GM19351 (cell line): ENCODE data around the gene DHX38.
A peak's percentile ranks its signal among the peaks of the same experiment; 100 is the strongest.

Experiments
- ATAC-seq: cut with Tn5 transposase; IDR thresholded peaks from one replicate; pipeline ENCODE4 v1.9.1; 2021; ENCODE audit warnings: mild to moderate bottlenecking, moderate library complexity; ENCODE audit not compliant: unreplicated experiment

The DHX38 gene

GRCh38 chr16:72083778-72084404 lies 9.8 kb upstream of the DHX38 start:
- ATAC-seq: no peak

GRCh38 chr16:72084445-72084844 lies 9.2 kb upstream of the DHX38 start:
- no peak for ATAC-seq

DNA sequence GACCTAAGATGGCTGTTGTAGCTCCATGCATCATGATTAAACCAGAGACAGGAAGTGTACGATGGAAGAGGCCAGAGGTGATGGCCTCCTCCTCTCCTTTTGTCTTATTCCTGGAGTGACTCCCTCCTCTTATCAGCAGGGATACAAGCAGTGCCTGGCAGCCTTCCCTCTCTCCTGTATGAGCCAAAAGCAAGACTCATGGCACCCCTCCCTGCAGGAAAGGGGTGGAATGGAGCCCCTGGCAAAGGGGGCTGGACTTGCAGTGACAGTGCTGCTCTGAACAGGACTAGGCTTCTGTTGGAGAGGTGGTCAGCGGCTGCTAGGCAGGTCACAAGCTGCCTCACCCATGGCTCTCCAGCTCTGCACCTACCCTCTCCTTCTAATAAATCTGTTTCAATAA lies 8.6 kb upstream of the DHX38 start:
- ATAC-seq: no peak

DNA sequence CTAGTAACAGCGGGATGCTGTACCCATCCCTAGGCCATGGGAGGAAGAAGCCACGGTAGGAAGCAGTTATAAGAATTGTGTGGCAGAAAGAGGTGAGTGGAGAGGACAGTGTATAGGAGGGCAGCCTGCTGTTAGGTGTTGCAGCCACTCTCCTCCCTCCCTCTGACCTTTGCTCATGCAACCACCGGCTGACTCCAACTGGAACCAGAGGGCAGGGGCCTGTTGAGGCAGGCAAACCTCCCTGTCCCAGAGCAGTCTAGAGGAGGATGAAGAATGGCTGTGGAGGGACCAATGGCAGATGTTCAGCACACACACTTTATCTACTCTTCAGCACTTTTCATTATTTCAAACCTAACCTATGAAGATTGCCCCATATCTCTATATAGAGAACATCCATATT lies 2.4 kb upstream of the DHX38 start:
- no peak for ATAC-seq

GRCh38 chr16:72092832-72093447 lies 707 bp upstream of the DHX38 start:
- peak; percentile 27 for ATAC-seq

GRCh38 chr16:72094266-72094610 lies 591 bp downstream of the DHX38 start:
- peak; percentile 1 for ATAC-seq

GRCh38 chr16:72098936-72099335 lies 5.3 kb downstream of the DHX38 start:
- ATAC-seq: no peak

DNA sequence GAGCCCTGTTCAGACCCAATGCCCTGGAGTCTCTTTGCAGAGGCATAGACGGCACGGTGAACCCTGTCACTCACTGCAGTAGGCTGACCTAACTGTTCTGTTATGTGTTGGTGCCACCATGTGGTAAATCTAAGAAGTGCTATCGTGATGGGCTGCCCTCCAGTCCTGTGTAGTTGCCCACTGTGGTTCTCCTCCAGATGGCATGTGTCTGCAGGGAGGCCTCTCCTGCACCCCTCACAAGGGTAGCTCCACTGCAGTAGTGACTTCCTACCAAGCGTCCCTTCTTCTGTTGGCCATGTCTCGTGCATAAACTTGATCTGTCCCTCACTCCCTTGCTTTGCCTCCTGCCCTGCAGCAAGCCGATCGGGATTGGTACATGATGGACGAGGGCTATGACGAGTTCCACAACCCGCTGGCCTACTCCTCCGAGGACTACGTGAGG lies 5.8 kb downstream of the DHX38 start:
- ATAC-seq: peak; percentile 90

DNA sequence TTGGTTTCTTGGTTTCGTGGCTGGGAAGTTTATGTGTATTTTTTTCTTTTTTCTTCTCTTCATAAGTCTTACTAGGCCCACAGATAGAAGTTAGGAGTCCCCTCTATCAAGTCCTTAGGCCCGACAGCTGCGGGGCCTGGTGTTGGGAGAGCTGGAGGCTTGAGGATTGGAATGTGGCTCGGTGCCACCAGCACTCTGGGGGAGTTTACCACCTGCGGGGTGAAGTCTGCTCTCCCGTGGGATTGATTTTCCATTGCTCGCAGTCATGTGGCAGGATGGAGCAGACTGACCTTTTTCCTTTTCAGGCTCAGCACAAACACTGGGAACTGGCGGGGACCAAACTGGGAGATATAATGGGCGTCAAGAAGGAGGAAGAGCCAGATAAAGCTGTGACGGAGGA lies 7.5 kb downstream of the DHX38 start:
- ATAC-seq: no peak

DNA sequence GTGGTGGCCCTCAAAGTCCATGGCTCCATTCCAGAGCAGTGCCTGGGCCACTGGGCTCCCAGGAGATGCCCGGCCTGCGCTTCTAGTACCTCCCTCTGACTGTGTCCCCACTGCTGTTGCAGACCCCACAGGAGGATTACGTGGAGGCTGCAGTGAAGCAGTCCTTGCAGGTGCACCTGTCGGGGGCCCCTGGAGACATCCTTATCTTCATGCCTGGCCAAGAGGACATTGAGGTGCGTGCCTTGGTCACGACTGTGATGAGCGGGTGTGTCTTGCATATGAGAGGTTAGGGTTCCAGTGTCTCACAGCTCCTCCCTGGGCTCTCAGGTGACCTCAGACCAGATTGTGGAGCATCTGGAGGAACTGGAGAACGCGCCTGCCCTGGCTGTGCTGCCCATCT lies 11.3 kb downstream of the DHX38 start:
- ATAC-seq: no peak

GRCh38 chr16:72105978-72106377 lies 12.3 kb downstream of the DHX38 start:
- ATAC-seq: no peak

GRCh38 chr16:72107371-72107770 lies 13.7 kb downstream of the DHX38 start:
- no peak for ATAC-seq

DNA sequence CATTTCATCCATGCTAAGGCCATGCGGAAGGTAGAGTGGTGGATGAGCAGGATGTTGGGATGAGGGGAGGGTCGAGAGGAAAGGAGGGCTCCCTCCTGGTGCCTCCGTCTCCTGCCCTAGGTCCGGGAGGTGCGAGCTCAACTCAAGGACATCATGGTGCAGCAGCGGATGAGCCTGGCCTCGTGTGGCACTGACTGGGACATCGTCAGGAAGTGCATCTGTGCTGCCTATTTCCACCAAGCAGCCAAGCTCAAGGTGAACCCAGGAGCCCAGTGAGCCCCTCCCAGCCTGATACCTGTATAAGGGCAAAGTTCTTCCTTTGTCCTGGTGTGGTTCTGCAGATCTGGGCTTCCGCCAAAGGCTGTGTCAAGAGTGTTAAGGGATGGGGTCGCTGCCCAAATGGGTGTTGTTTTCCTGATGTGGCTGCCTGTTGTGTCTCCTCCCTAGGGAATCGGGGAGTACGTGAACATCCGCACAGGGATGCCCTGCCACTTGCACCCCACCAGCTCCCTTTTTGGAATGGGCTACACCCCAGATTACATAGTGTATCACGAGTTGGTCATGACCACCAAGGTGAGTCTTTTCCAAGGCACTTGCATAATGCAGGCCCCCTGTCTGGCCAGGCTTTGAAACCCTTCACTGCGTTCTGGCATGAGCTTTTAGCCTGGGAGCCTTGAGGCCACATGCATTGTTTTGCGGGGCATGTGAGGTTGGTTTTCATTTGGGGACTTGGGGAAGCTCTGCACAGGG lies 14.9 kb downstream of the DHX38 start:
- no peak for ATAC-seq

DNA sequence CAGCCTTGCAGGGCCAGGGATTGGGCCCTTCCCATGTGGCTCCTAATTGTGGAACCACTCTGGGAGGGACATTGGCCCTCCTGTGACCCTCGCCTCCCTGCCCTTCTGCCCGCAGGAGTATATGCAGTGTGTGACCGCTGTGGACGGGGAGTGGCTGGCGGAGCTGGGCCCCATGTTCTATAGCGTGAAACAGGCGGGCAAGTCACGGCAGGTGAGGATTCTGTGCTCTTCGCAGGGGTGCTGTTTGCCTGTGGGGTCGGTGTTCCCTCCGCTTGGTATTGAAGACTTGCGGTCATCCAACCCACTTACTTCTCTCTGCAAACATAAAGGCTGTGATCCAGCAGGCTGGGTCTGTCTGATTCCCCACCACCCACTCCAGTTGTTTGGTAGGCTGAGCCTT lies 15.7 kb downstream of the DHX38 start:
- ATAC-seq: no peak

DNA sequence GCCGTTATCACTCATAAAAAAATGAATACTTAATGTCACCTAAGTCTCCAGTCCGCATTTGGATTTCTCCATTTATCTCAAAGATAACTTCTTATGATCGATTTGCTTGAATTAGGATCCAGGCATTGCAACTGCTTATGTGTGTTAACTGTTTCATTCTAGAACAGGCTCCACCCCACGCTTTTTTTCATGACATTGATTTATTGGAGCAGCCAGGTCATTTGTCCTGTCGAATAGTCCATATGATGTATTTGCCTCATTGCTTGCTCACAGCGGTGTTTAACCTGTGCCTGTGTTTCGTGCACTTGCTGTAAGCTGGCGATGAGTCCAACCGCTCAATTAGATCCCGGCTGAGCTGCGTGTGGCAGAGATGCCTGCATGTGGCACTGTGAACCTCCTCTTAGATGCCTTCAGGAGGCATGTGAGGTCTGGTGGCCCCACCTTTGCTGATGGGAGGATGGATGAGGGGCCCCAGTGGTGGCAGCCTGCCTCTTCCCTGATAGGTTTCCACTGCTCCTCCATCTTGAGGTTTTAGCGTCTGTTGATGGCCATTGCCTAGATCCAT lies 16.4 kb downstream of the DHX38 start:
- no peak for ATAC-seq

- no peak for ATAC-seq
Observed at GRCh38 chr16:72110662-72111615, 17.3 kb downstream of the DHX38 start.

DNA sequence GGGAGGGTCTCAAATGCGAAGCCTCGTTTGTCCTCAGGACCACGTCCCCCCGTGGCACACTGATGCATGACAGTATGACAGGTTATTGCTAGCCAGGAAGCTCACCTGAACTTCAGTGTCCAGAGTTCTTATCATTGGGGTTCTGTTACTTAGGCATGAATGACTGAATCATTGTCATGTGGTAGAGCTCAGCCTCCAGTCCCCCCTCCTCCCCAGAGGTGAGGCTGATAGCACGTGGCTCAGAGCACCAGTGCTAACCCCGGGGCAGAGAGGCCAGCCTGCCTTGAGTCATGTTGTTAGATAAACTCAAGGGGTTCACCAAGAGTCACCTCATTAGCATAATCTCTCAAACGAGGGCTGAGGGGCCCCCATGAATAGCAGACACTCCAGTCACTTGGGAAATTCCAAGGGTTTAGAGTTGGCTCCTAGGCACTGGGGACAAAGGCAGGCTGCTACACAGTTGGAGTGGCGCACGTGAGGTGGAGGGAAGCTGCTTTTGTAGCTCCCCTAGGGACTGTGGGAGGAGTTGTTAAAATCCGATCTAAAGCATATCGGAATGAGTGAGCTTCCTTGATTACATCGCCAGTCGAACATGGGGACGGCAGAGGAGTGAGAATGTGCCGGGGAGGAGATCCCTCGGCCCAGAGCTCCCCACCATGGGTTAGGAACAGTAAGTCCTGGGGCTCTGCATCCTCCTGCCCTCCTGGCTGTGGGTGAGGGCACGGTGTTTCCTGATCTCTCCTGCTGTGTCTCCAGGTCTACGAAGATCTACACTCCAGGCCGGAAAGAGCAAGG lies 18.2 kb downstream of the DHX38 start:
- no peak for ATAC-seq

GRCh38 chr16:72112452-72112792 lies 18.8 kb downstream of the DHX38 start:
- ATAC-seq: no peak

- ATAC-seq: no peak
Observed at GRCh38 chr16:72112906-72113615, 19.4 kb downstream of the DHX38 start.

GRCh38 chr16:72113616-72113945 lies 19.9 kb downstream of the DHX38 start:
- ATAC-seq: no peak
